ENCODE data around the gene MOSPD3.

Gene MOSPD3

GRCh38 chr7:100626055-100626454 lies 13.7 kb downstream of the MOSPD3 start:
- DNase-seq (ENCODE audit: low spot score), result no peak

DNA sequence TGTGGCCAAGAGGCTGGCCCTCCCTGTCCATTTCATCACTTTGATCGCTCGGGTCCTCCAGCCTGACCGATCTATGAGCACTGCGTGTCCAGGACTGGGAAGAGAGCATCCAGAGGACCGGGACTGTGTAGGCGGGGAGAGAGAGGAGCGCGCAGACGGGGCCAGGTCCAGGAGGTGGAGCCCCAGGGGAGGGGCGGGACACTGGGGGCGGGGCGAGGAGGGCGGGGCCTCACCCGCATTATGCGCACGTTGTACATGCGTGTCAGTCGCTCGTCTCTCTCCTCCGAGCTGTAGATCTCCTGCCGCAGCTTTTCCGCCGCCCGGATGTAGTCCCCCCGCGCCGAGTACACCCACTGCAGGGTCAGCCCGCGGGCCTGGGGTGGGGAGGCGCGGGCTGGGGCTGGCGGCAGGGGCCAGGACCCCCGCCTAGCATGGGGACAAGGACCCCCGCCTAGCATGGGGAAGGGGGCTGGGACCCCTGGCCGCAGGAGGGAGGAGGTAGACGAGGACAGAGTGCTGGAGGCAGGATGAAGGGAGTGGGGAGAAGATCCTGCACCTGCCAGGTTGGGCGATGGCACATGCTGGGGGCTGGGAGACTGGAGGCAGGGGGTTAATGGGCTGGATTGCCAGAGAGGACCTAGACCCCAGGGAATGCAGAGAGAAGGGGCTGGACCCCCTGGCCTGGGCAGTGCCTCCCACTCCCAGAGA lies 14.3 kb downstream of the MOSPD3 start:
- DNase-seq (ENCODE audit: low spot score), result peak; percentile 65

GRCh38 chr7:100627238-100627549 lies 14.9 kb downstream of the MOSPD3 start:
- no peak for DNase-seq (ENCODE audit: low spot score)

- DNase-seq (ENCODE audit: low spot score), result peak; percentile 28
These were observed 16.9 kb downstream of the MOSPD3 start for GRCh38 chr7:100629117-100629716.

DNA sequence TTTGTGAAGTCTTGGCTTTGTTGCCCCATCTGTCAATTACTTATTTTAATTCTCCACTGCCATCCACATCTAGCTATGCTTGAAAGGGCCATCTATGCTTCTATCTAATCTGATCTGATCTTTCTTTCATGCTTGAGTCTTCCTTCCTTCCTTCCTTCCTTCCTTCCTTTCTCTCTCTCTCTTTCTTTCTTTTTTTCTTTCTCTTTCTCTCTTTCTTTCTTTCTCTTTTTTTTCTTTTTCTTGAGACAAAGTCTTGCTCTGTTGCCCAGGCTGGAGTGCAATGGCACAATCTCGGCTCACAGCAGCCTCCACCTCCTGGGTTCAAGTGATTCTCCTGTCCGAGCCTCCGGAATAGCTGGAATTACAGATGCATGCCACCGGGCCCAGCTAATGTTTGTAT lies 17.7 kb downstream of the MOSPD3 start:
- no peak for DNase-seq (ENCODE audit: low spot score)

DNA sequence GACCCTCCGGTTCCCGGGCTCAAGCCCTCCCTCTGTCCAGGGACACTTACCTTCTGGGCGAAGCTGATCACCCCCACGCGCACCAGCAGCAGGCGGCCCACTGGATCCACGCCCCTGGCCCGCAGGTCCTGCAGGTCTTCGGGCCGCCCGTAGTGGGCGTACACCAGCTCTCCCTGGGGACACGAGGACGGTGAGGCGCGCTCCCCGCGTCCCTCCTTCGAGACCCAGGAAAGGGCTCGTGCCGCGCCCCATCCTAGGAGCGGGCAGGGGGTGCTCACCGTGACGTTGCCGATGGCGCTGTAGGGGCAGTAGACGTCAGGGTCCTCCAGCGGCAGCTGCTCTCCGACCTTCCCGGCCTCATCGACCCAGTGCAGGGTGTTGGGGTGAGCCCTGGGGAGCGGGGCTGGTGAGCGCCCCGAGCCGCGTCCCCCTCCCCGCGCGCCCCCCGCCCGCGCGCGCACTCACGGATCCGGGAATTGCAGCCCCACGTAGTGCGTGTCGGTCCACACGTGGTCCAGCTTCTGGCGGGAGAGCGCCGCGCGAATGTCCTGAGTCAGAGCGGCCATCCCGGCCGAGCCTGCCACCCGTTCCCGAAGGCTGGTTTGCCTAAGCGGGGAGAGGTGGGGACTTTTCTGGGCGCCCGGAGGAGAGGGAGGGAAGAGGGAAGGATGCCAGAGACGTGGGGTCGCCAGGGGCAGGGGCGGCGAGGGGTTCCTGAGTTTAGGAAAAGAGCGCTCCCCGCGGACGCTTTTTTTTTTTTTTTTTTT lies 20.8 kb downstream of the MOSPD3 start:
- no peak for DNase-seq (ENCODE audit: low spot score)

DNA sequence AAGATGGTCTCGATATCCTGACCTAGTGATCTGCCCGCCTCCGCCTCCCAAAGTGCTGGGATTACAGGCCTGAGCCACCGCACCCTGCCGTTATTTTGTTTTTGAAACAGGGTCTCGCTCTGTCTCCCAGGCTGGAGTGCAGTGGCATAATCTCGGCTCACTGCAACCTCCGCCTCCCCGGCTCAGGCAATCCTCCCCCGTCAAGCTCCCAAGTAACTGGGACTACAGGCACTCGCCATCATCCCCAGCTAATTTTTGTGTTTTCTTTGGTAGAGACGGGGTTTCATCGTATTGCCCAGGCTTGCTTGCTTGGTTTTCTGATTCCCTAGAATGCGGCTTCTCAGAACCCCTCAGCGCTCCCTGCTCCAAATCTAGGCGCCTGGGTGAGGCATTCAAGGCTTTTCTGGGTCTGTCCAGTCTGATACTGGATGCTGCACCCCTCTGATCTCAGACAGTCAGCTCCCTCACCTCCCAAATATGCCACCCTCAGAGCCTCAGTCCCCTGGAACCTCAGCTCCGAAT lies 27.7 kb downstream of the MOSPD3 start:
- peak; percentile 56 for DNase-seq (ENCODE audit: low spot score)

- DNase-seq (ENCODE audit: low spot score), result peak; percentile 41
These were observed 28.4 kb downstream of the MOSPD3 start for GRCh38 chr7:100640517-100641440.

- peak; percentile 89 for DNase-seq (ENCODE audit: low spot score)
These were observed 29.1 kb downstream of the MOSPD3 start, which contains the start of gene TFR2 for GRCh38 chr7:100641463-100641859. Gene TFR2, minus strand, starts transcription at chr7:100641552. Its CDS starts 43 bp downstream, at chr7:100641509.

DNA sequence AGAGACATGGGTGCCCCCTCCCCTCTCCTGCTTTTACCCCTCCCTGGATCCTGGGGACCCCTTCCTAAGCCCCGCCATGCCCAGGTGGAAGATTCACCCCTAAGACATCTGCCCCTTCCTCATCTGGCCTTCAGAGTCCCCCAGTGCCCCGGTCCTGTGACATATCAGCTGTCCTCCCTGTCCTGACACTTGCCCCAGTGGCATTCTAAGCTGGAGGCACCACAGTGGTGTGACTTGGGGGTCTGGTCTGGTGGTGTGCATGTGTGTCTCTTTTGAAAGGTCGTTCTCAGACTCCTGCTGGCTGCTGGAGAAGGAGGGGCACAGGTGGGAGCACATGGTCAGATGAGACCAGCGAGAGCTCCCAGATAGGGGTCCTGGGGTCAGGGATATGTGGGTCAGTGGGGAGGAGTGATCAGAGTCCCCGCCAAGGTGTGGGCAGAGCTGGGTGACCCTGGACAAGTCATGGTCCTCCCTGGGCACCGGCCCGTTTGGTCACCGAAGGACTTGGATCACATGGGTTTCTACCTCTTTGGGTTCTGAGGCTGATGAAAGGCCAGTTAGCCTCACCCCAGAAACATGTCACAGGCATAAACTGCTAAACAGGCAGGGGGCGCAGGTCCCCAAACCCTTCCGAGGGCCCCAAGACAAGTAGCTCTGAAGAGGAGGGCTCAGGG lies 29.7 kb downstream of the MOSPD3 start:
- peak; percentile 54 for DNase-seq (ENCODE audit: low spot score)

DNA sequence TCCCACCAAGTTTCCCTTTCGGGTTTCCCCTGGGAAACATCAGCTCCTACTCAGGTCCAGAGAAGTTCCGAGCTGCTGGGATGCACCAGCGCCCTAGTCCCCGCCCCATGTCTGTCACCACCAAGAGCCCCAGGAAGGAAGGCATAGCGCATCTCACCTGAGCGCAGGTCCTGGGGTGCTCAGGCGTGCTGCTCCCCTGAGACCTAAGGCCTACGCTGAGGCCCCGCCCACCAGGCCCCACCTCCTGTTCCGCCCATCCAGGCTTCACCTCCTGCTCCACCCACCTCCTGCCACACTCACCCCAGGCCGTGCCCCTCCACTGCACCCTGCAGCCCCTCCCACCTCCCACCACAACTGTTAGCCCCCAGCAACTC lies 30.2 kb downstream of the MOSPD3 start:
- peak; percentile 89 for DNase-seq (ENCODE audit: low spot score)

- no peak for DNase-seq (ENCODE audit: low spot score)
These were observed 37.7 kb downstream of the MOSPD3 start for GRCh38 chr7:100649826-100650565.

DNA sequence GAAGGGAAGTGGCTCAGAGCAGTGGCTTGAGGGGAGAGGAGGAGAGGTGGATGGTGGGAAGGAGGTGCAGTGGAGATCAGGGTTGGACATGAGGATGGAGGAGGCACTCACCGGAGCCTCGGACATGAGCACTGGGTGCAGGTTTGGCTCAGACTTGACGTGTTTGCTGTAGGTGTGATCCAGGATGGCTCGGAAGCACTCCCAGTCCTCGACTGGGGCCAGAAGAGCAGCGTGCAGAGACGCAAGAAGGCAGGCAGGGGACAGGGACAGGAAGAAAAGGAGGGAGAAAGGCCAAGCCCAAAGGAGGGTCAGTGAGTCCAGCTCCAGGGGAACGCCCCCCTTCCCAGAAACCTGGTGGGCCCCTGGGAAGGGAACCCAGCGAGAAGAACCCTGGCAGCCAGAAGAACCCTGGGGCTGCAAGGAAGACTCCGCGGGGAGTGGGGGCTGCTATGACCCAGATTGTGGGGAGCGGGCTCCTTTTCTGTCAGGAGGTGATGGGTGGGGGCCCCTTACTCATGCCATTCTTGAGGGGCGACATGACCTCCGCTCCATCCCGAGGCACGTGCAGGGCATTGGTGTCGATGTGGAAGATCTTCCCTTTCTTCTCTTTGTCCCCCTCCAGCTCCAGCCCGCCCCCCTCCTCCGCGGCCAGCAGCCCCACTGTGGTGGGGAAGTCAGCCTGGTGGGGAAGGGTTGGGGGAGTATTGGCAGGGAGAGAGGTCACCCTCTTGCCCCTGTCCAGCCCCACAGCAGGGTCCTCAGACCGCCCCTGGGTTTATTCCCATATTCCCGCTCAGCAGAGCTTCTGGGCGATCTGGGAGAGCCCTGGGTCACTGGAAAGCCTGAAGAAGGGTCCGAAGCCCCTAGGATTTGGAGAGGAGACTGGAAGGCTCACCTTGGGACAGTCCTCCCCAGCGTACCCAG lies 42.8 kb downstream of the MOSPD3 start:
- no peak for DNase-seq (ENCODE audit: low spot score)

GRCh38 chr7:100655908-100656674 lies 43.8 kb downstream of the MOSPD3 start, which contains the start of gene ACTL6B:
Gene ACTL6B, minus strand, starts transcription at chr7:100656448. Its CDS starts 94 bp downstream, at chr7:100656354.
- DNase-seq (ENCODE audit: low spot score), result no peak

DNA sequence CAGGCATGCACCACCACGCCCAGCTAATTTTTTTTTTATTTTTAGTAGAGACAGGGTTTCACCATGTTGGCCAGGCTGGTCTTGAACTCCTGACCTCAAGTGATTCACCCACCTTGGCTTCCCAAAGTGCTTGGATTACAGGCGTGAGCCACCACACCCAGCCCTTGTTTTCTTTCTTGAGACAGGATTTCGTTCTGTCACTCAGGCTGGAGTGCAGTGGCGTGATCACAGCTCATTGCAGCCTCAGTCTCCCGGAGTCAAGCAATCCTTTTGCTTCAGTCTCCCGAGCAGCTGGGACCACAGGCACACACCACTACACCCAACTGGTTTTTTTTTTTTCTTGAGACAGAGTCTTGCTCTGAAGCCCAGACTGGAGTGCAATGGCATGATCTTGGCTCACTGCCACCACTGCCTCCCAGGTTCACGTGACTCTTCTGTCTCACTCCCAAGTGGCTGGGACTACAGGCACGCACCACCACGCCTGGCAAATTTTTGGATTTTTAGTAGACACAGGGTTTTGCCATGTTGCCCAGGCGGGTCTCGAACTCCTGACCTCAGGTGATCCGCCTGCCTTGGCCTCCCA lies 49.9 kb downstream of the MOSPD3 start:
- peak; percentile 46 for DNase-seq (ENCODE audit: low spot score)
